ENCODE measurements around the gene COX6B2.

DNA sequence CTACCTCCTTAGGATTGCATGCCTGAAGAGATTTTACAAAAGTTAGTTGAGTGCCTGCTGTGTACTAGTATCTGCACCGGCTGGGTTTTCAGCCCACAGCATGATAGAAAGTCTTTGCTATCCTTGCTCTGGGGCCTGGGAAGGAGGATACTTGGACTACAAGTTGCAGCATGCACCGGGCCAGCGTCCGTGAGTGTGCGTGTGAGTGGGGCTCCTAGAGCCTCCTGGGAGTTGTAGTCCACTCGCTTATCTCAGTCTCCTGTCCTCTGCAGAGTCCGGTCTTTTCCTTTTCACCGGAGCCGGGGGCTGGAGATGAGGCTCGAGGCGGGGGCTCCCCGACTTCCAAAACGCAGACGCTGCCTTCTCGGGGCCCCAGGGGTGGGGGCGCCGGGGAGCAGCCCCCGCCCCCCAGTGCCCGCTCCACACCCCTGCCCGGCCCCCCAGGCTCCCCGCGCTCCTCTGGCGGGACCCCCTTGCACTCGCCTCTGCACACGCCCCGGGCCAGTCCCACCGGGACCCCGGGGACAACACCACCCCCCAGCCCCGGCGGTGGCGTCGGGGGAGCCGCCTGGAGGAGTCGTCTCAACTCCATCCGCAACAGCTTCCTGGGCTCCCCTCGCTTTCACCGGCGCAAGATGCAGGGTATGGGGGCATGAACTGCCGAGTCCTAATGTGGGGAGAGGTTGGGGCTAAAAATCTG is 50.1 kb downstream of the COX6B2 start:
- TF ChIP-seq, protein P1, sequence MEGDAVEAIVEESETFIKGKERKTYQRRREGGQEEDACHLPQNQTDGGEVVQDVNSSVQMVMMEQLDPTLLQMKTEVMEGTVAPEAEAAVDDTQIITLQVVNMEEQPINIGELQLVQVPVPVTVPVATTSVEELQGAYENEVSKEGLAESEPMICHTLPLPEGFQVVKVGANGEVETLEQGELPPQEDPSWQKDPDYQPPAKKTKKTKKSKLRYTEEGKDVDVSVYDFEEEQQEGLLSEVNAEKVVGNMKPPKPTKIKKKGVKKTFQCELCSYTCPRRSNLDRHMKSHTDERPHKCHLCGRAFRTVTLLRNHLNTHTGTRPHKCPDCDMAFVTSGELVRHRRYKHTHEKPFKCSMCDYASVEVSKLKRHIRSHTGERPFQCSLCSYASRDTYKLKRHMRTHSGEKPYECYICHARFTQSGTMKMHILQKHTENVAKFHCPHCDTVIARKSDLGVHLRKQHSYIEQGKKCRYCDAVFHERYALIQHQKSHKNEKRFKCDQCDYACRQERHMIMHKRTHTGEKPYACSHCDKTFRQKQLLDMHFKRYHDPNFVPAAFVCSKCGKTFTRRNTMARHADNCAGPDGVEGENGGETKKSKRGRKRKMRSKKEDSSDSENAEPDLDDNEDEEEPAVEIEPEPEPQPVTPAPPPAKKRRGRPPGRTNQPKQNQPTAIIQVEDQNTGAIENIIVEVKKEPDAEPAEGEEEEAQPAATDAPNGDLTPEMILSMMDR (conservative IDR thresholded peaks at IDR 0.05), result no peak
- TF ChIP-seq EZH2 (IDR thresholded peaks at IDR 0.05; ENCODE audit: low read depth), result no peak

Measured in PC-9 (cell line).